Measurements from ENCODE around the gene MGAT2.

Gene MGAT2

GRCh38 chr14:49659526-49660455 is 39.2 kb downstream of the MGAT2 start:
- no peak for DNase-seq

- no peak for DNase-seq
These were observed 49.9 kb downstream of the MGAT2 start for GRCh38 chr14:49670475-49670874.
